Measurements from ENCODE around the gene CENPF. TPM values are rescaled to one million over a fixed set of nuclear protein-coding genes. Genes with fewer than 3 reads are reported as not detected.

The CENPF gene
- total RNA-seq, 1 donor from 2014 or later = 191 TPM

- peaks cover 21% of the 10 kb centered on the region for H3K36me3 Mint-ChIP-seq (ENCODE audit: low read depth)
Measured at GRCh38 chr1:214621236-214621635, 18.2 kb downstream of the CENPF start.

DNA sequence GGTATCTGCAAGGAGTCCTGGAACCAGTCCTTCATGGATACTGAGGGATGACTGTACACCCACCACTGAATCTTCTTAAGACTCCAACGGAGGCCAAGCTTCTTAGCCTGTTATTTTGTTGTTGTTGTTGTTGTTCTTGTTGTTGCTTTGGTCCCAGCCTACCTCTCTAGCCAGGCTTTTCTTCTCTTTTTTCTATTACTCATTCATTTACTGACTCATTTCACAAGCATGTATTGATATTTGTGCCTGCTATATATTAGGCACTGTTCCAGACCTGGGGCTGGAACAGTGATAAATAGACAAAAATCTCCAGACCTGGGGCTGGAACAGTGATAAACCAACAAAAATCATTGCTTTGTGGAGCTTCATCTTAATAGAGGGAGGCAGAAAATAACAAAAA is 20.4 kb downstream of the CENPF start:
- H3K4me1 Mint-ChIP-seq = no peaks in the 10 kb centered on the region
- no peak overlapping the region for H3K4me3 Mint-ChIP-seq
- TF ChIP-seq CTCF (conservative IDR thresholded peaks at IDR 0.05) = no peak
- H3K9me3 Mint-ChIP-seq = no peaks in the 10 kb centered on the region
- no peaks in the 10 kb centered on the region for H3K27me3 Mint-ChIP-seq (ENCODE audit: low read depth)
- DNase-seq (ENCODE audit: low read depth, low spot score) = no peak
- H3K36me3 Mint-ChIP-seq (ENCODE audit: low read depth) = peaks cover 22% of the 10 kb centered on the region
- H3K27ac Mint-ChIP-seq (ENCODE audit: unreplicated experiment) = no peak overlapping the region

More at GRCh38 chr1:214621236-214621635, 18.2 kb downstream of the CENPF start:
- H3K9me3 Mint-ChIP-seq = no peaks in the 10 kb centered on the region
- no peak overlapping the region for H3K27ac Mint-ChIP-seq (ENCODE audit: unreplicated experiment)
- no peaks in the 10 kb centered on the region for H3K4me1 Mint-ChIP-seq
- TF ChIP-seq CTCF (conservative IDR thresholded peaks at IDR 0.05) = no peak
- DNase-seq (ENCODE audit: low read depth, low spot score) = no peak
- no peaks in the 10 kb centered on the region for H3K27me3 Mint-ChIP-seq (ENCODE audit: low read depth)
- no peak overlapping the region for H3K4me3 Mint-ChIP-seq

DNA sequence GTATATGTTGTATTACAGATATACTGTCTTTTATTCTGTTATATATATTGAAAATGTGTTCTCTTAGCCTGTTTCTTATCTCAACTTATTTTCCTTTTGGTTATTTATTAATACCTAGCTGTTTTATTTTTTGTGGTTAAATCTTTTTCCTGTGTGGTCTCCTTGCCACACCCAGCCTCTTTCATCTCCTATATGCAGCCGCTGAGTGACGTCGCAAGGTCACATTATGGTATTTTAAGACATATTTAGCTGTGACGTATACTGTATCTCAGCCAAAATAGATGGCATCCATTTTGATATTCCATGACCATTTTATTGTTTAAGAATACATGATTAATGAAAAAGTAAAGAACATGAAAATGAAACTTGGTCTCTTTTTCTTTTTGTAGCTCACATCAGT is 29.1 kb downstream of the CENPF start:
- H3K4me3 Mint-ChIP-seq = no peak overlapping the region
- H3K27me3 Mint-ChIP-seq (ENCODE audit: low read depth) = no peaks in the 10 kb centered on the region
- no peak for TF ChIP-seq CTCF (conservative IDR thresholded peaks at IDR 0.05)
- no peak overlapping the region for H3K27ac Mint-ChIP-seq (ENCODE audit: unreplicated experiment)
- no peaks in the 10 kb centered on the region for H3K9me3 Mint-ChIP-seq
- DNase-seq (ENCODE audit: low read depth, low spot score) = no peak
- H3K36me3 Mint-ChIP-seq (ENCODE audit: low read depth) = peaks cover 13% of the 10 kb centered on the region
- no peaks in the 10 kb centered on the region for H3K4me1 Mint-ChIP-seq

DNA sequence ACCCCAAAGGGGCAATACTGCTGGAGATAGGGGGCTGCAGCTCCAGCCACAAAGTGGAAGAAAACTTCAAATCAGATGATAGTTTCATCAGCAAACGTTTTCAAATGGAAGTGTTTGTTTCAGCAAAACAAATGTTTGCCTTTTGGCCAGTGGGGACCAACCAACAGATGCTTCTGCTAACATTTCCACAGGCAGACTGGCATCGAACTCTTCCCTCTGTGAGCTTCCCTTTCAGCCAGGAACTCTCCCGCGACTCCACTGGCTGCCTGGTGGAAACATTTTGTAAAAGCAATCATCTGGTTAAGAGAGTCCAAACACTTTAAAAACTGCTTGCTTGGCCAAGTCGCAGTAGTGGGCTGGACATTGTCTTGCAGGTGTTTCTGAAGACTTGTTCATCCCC is 30.7 kb downstream of the CENPF start:
- Mint-ChIP-seq H3K9me3 (no peaks in the 10 kb centered on the region), H3K4me3 (no peak overlapping the region), H3K27ac (ENCODE audit: unreplicated experiment) (no peak overlapping the region), H3K27me3 (ENCODE audit: low read depth) (no peaks in the 10 kb centered on the region), H3K36me3 (ENCODE audit: low read depth) (peaks cover 21% of the 10 kb centered on the region), H3K4me1 (no peaks in the 10 kb centered on the region)
- no peak for DNase-seq (ENCODE audit: low read depth, low spot score)
- no peak for TF ChIP-seq CTCF (conservative IDR thresholded peaks at IDR 0.05)

DNA sequence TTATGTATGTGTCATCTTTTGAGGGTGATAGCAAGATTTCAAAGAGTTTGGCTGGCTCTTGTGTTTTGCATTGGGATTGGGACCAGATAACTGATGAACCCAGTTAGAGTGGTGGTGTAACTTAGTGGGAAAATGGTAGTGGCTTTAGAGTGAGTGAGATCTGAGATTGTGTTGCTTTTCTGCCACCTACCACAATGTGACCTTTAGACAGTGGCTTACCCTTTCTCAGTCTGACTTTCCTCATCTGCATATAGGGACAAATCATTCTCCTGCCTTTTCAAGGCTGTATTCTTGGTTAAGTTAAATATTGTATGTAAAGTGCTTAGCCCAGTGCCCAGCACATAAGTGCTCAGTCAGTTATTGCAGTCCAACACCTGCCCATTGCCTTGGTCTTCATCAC is 31.3 kb downstream of the CENPF start:
- Mint-ChIP-seq H3K36me3 (ENCODE audit: low read depth) (peaks cover 25% of the 10 kb centered on the region), H3K9me3 (no peaks in the 10 kb centered on the region), H3K4me3 (no peak overlapping the region), H3K4me1 (no peaks in the 10 kb centered on the region), H3K27ac (ENCODE audit: unreplicated experiment) (no peak overlapping the region), H3K27me3 (ENCODE audit: low read depth) (no peaks in the 10 kb centered on the region)
- TF ChIP-seq CTCF (conservative IDR thresholded peaks at IDR 0.05) = no peak
- DNase-seq (ENCODE audit: low read depth, low spot score) = no peak

- peaks cover 22% of the 10 kb centered on the region for H3K36me3 Mint-ChIP-seq (ENCODE audit: low read depth)
Measured at GRCh38 chr1:214635086-214635485, 32.1 kb downstream of the CENPF start.

More at GRCh38 chr1:214635086-214635485, 32.1 kb downstream of the CENPF start:
- Mint-ChIP-seq H3K4me3 (no peak overlapping the region), H3K27me3 (ENCODE audit: low read depth) (no peaks in the 10 kb centered on the region), H3K27ac (ENCODE audit: unreplicated experiment) (no peak overlapping the region), H3K9me3 (no peaks in the 10 kb centered on the region), H3K4me1 (no peaks in the 10 kb centered on the region)
- no peak for DNase-seq (ENCODE audit: low read depth, low spot score)
- no peak for TF ChIP-seq CTCF (conservative IDR thresholded peaks at IDR 0.05)

Measured in neural crest cell (in vitro differentiated cells).